Osteoblast (primary cell): ENCODE results near the gene QTRT2. TPM values are rescaled to one million over a fixed set of nuclear protein-coding genes. Genes with fewer than 3 reads are reported as not detected.

Experiments
- DNase-seq: peaks from one replicate; pipeline ENCODE4 v3.0.0; 2011; ENCODE audit warnings: low spot score, mixed read lengths; ENCODE audit not compliant: insufficient read length; ENCODE audit errors: missing footprints
- H2AFZ ChIP-seq: 2 replicates; pipeline ENCODE4 v1.6.0; 2011; ENCODE audit warnings: mild to moderate bottlenecking, low read length
- H3K27ac ChIP-seq: 2 replicates; pipeline ENCODE4 v1.5.1; 2011; ENCODE audit warnings: mild to moderate bottlenecking, low read depth, low read length, moderate library complexity
- H3K27me3 ChIP-seq: 2 replicates; pipeline ENCODE4 v1.6.0; 2012; ENCODE audit warnings: mild to moderate bottlenecking, control low read depth, inconsistent platforms, low read length, moderate library complexity; ENCODE audit not compliant: insufficient read depth
- H3K36me3 ChIP-seq: 2 replicates; pipeline ENCODE4 v1.5.1; 2011; ENCODE audit warnings: mild to moderate bottlenecking, low read length, control low read depth, moderate library complexity; ENCODE audit not compliant: insufficient read depth
- H3K4me1 ChIP-seq: 2 replicates; pipeline ENCODE4 v1.5.1; 2011; ENCODE audit warnings: mild to moderate bottlenecking, low read length, control low read depth, moderate library complexity; ENCODE audit not compliant: insufficient read depth
- H3K4me2 ChIP-seq: 2 replicates; pipeline ENCODE4 v1.6.0; 2011; ENCODE audit warnings: mild to moderate bottlenecking, low read length; ENCODE audit not compliant: insufficient read depth
- H3K4me3 ChIP-seq: fragments of 200-600 bp; sonication (generic); 3 replicates; pipeline ENCODE4 v1.5.1; 2012; ENCODE audit warnings: mild to moderate bottlenecking, low read length, inconsistent platforms; ENCODE audit not compliant: insufficient read depth
- H3K79me2 ChIP-seq: 2 replicates; pipeline ENCODE4 v1.6.0; 2012; ENCODE audit warnings: mild to moderate bottlenecking, low read length, control low read depth, inconsistent platforms; ENCODE audit not compliant: insufficient read depth
- H3K9me3 ChIP-seq: 2 replicates; pipeline ENCODE4 v1.5.1; 2011; ENCODE audit warnings: low read depth, low read length, control low read depth
- H4K20me1 ChIP-seq: 2 replicates; pipeline ENCODE4 v1.6.0; 2012; ENCODE audit warnings: mild to moderate bottlenecking, low read length, control low read depth; ENCODE audit not compliant: insufficient read depth
- CTCF ChIP-seq: IDR thresholded peaks from 2 replicates; pipeline ENCODE4 v1.5.1; 2011; ENCODE audit warnings: mild to moderate bottlenecking, low read depth, low read length, moderate library complexity; ENCODE audit errors: extremely low read depth
- total RNA-seq: library from RNA; depleted of rRNA; stranded (reverse); fragments of >200 nt; gene quantifications from 2 replicates; pipeline ENCODE4 v1.2.3, GENCODE V29; 2012

QTRT2 gene
- total RNA-seq, 1 donor = 14.5 TPM

DNA sequence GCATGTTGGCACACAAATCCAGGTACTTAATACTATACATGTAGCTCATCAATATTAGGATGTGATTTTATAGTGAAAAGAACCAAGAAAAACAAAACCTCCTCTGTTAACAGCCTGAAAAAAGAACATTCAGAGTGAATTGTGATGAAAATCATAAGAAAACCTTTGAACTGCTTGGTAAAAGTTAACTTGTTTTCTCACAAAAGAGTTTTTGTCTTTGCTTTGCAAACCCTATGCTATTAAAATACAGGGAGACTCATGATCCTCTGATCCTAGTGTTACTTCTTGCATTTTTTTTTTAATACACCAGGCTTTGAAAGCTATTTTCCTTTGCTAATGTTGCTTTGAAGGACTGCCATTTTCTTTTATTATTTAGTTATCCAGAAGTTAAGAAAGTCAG lies 23.7 kb downstream of the QTRT2 start:
- no peak for DNase-seq
- Histone ChIP-seq H3K27ac (no peak overlapping the region), H2AFZ (no peak overlapping the region), H3K36me3 (peaks cover 43% of the 10 kb centered on the region), H3K9me3 (no peaks in the 10 kb centered on the region), H3K4me1 (peaks cover 17% of the 10 kb centered on the region), H3K4me2 (no peak overlapping the region), H3K79me2 (no peaks in the 10 kb centered on the region), H3K27me3 (no peaks in the 10 kb centered on the region), H3K4me3 (no peak overlapping the region), H4K20me1 (no peaks in the 10 kb centered on the region)
- no peak for TF ChIP-seq CTCF

- Histone ChIP-seq H3K27me3 (no peaks in the 10 kb centered on the region), H3K4me1 (peaks cover 17% of the 10 kb centered on the region), H3K9me3 (no peaks in the 10 kb centered on the region), H2AFZ (no peak overlapping the region), H3K4me2 (no peak overlapping the region), H4K20me1 (no peaks in the 10 kb centered on the region), H3K4me3 (no peak overlapping the region), H3K79me2 (no peaks in the 10 kb centered on the region), H3K36me3 (peaks cover 41% of the 10 kb centered on the region), H3K27ac (no peak overlapping the region)
- TF ChIP-seq CTCF = no peak
- DNase-seq = no peak
These were observed 24.5 kb downstream of the QTRT2 start for GRCh38 chr3:114081037-114081436.

DNA sequence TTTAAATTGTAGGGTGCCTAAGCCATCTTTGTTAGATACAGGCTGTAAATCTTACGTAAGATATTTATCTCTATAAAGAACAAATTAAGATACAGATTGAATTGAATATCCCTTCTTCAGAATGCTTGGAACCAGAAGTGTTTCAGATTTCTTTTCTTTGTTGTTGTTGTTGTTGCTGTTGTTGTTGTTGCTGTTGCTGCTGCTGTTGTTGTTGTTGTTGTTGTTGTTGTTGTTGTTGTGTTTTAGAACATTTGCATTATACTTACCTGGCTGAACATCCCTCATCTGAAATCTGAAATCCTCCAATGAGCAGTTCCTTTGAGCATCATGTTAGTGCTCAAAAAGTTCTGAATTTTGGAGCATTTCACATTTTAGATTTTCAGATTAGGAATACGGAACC lies 26.6 kb downstream of the QTRT2 start:
- Histone ChIP-seq H3K27ac (no peak overlapping the region), H3K4me1 (peaks cover 17% of the 10 kb centered on the region), H2AFZ (no peak overlapping the region), H3K4me2 (no peak overlapping the region), H3K4me3 (no peak overlapping the region), H4K20me1 (no peaks in the 10 kb centered on the region), H3K9me3 (no peaks in the 10 kb centered on the region), H3K36me3 (peaks cover 29% of the 10 kb centered on the region), H3K27me3 (no peaks in the 10 kb centered on the region), H3K79me2 (no peaks in the 10 kb centered on the region)
- no peak for DNase-seq
- TF ChIP-seq CTCF = no peak

GRCh38 chr3:114086356-114086755 lies 29.8 kb downstream of the QTRT2 start:
- H3K27me3 ChIP-seq = no peaks in the 10 kb centered on the region
- TF ChIP-seq CTCF = no peak
- H3K4me1 ChIP-seq = no peaks in the 10 kb centered on the region
- H3K27ac ChIP-seq = no peak overlapping the region
- H3K9me3 ChIP-seq = no peaks in the 10 kb centered on the region
- no peaks in the 10 kb centered on the region for H4K20me1 ChIP-seq
- H3K36me3 ChIP-seq = peaks cover 14% of the 10 kb centered on the region
- H3K4me3 ChIP-seq = no peak overlapping the region
- DNase-seq = no peak
- H2AFZ ChIP-seq = no peak overlapping the region
- H3K4me2 ChIP-seq = no peak overlapping the region
- no peaks in the 10 kb centered on the region for H3K79me2 ChIP-seq
